Suprapubic skin (tissue), 4 donors: ENCODE data around the gene TANC1. TPM values are rescaled to one million over a fixed set of nuclear protein-coding genes. Genes with fewer than 3 reads are reported as not detected.

Source experiments
- DNase-seq, 2 donors: peaks; one replicate each; pipeline ENCODE4 v3.0.0-alpha.2; 2019; ENCODE audit warnings: low spot score in 2 of 2
- H3K27ac ChIP-seq: fragments of 200-600 bp; sonication (generic); one replicate; pipeline ENCODE4 v1.5.1; 2019
- H3K27me3 ChIP-seq: fragments of 200-600 bp; sonication (generic); one replicate; pipeline ENCODE4 v1.5.1; 2019
- H3K36me3 ChIP-seq: fragments of 200-600 bp; sonication (generic); one replicate; pipeline ENCODE4 v1.5.1; 2019
- H3K4me1 ChIP-seq: fragments of 200-600 bp; sonication (generic); one replicate; pipeline ENCODE4 v1.5.1; 2019
- H3K4me3 ChIP-seq: fragments of 200-600 bp; sonication (generic); one replicate; pipeline ENCODE4 v1.5.1; 2019; ENCODE audit warnings: mild to moderate bottlenecking
- H3K9me3 ChIP-seq: fragments of 200-600 bp; sonication (generic); one replicate; pipeline ENCODE4 v1.5.1; 2019
- EP300 ChIP-seq: sonication (generic); formaldehyde crosslinking; IDR thresholded peaks from one replicate; pipeline ENCODE4 v1.6.1; 2017; ENCODE audit warnings: antibody characterized with exemption
- POLR2A ChIP-seq, 2 donors: fragments of 450-650 bp; IDR thresholded peaks; one replicate each; pipeline ENCODE4 v1.6.1; 2017; ENCODE audit warnings: antibody characterized with exemption in 2 of 2, mild to moderate bottlenecking in 2 of 2, moderate library complexity in 2 of 2
- POLR2AphosphoS5 ChIP-seq, 3 donors: sonication (generic); formaldehyde crosslinking; IDR thresholded peaks; one replicate each; pipeline ENCODE4 v1.6.1; 2017; ENCODE audit warnings: antibody characterized with exemption in 3 of 3
- WGBS: methylation state at CpG from one replicate; pipeline ENCODE4 v1.1.5; 2018; 5-methylcytosine and 5-hydroxymethylcytosine counted together
- total RNA-seq, 4 donors: library from RNA; depleted of rRNA; stranded (reverse); fragments of >200 nt; gene quantifications; one replicate each; pipeline ENCODE4 v1.1.0, GENCODE V29; 2016
- TF ChIP-seq, protein P1 (sequence below), 2 donors: fragments of 200-600 bp in 1 of 2; fragments of 450-650 bp in 1 of 2; sonication (generic) in 1 of 2; IDR thresholded peaks; one replicate each; pipeline ENCODE4 v1.5.1; 2016 to 2019; ENCODE audit warnings: antibody characterized with exemption in 2 of 2, mild to moderate bottlenecking in 1 of 2, moderate library complexity in 1 of 2

The TANC1 gene
- total RNA-seq, 4 donors from 2014 or later, result 57.6 to 260 (median 88.3) TPM

DNA sequence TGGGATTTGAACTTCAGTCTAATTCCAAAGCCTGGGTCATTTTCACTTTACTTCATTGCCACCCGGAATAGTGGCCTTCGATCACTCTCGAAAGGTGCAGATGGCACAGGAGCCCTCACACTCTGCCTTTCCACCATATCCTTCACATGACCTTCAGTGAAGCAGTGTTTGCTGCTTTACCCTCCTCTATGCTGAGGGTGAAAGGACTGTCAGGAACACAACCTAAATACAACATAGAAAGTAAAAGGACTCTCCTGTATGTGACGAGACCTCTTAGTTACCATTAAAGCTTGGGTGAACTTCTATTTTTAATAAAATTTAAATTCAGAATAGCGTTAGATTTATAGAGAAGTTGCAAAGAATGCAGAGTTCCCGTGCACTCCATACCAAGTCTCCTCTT lies 148.5 kb downstream of the TANC1 start:
- H3K9me3 ChIP-seq, result no peaks in the 10 kb centered on the region
- H3K36me3 ChIP-seq, result no peaks in the 10 kb centered on the region
- H3K4me3 ChIP-seq, result no peak overlapping the region
- WGBS, result over 99% methylated on average over 6 of the region's 6 CpGs
- DNase-seq, result no peak
- H3K27ac ChIP-seq, result no peak overlapping the region
- H3K4me1 ChIP-seq, result peaks cover 29% of the 10 kb centered on the region
- H3K27me3 ChIP-seq, result no peaks in the 10 kb centered on the region
- no peak for TF ChIP-seq POLR2A (IDR thresholded peaks at IDR 0.05)
- TF ChIP-seq, protein P1, sequence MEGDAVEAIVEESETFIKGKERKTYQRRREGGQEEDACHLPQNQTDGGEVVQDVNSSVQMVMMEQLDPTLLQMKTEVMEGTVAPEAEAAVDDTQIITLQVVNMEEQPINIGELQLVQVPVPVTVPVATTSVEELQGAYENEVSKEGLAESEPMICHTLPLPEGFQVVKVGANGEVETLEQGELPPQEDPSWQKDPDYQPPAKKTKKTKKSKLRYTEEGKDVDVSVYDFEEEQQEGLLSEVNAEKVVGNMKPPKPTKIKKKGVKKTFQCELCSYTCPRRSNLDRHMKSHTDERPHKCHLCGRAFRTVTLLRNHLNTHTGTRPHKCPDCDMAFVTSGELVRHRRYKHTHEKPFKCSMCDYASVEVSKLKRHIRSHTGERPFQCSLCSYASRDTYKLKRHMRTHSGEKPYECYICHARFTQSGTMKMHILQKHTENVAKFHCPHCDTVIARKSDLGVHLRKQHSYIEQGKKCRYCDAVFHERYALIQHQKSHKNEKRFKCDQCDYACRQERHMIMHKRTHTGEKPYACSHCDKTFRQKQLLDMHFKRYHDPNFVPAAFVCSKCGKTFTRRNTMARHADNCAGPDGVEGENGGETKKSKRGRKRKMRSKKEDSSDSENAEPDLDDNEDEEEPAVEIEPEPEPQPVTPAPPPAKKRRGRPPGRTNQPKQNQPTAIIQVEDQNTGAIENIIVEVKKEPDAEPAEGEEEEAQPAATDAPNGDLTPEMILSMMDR (IDR thresholded peaks at IDR 0.05), result no peak
- TF ChIP-seq POLR2AphosphoS5 (IDR thresholded peaks at IDR 0.05), result no peak
- TF ChIP-seq EP300, result no peak

DNA sequence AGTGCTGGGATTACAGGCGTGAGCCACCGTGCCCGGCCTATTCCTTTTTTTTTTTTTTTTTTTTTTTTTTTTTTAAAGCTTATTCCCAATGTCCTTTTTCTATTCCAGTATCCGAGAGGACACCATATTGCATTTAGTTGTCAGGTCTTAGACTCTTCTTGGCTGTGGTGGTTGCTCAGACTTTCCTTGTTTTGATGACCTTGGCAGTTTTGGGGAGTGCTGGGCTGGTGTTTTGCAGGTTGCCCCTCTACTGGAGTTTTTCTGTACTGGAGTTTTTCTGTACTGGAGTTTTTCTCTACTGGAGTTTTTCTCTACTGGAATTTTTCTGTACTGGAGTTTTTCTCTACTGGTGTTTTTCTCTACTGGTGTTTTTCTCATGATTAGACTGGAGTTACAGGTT lies 149.2 kb downstream of the TANC1 start:
- no peak overlapping the region for H3K4me3 ChIP-seq
- TF ChIP-seq, protein P1 (IDR thresholded peaks at IDR 0.05), result no peak
- no peak for TF ChIP-seq POLR2A (IDR thresholded peaks at IDR 0.05)
- no peak for TF ChIP-seq POLR2AphosphoS5 (IDR thresholded peaks at IDR 0.05)
- no peak for TF ChIP-seq EP300
- 91% methylated on average over 4 of the region's 4 CpGs for WGBS
- H3K4me1 ChIP-seq, result peaks cover 26% of the 10 kb centered on the region
- no peaks in the 10 kb centered on the region for H3K9me3 ChIP-seq
- no peak overlapping the region for H3K27ac ChIP-seq
- H3K36me3 ChIP-seq, result no peaks in the 10 kb centered on the region
- no peaks in the 10 kb centered on the region for H3K27me3 ChIP-seq
- DNase-seq, result no peak

- Histone ChIP-seq H3K27me3 (no peaks in the 10 kb centered on the region), H3K27ac (no peak overlapping the region), H3K4me1 (peaks cover 27% of the 10 kb centered on the region), H3K4me3 (no peak overlapping the region), H3K36me3 (no peaks in the 10 kb centered on the region), H3K9me3 (no peaks in the 10 kb centered on the region)
- WGBS, result 36% methylated on average over 11 of the region's 11 CpGs
- TF ChIP-seq, protein P1 (IDR thresholded peaks at IDR 0.05), result peak; percentile 84 to 85
- TF ChIP-seq EP300, result no peak
- DNase-seq, result peak; percentile 88 to 90
These were observed 149.8 kb downstream of the TANC1 start for GRCh38 chr2:159118115-159118858.

GRCh38 chr2:159118859-159119500 lies 150.5 kb downstream of the TANC1 start:
- Histone ChIP-seq H3K27me3 (no peaks in the 10 kb centered on the region), H3K9me3 (no peaks in the 10 kb centered on the region), H3K27ac (no peak overlapping the region), H3K36me3 (no peaks in the 10 kb centered on the region), H3K4me1 (peaks cover 34% of the 10 kb centered on the region), H3K4me3 (no peak overlapping the region)
- 82% methylated on average over 2 of the region's 2 CpGs for WGBS
- no peak for DNase-seq
- no peak for TF ChIP-seq EP300

- H3K36me3 ChIP-seq, result no peaks in the 10 kb centered on the region
- H3K4me1 ChIP-seq, result peaks cover 42% of the 10 kb centered on the region
- 79% methylated on average over 7 of the region's 8 CpGs for WGBS
- no peak overlapping the region for H3K27ac ChIP-seq
- DNase-seq, result no peak
- no peaks in the 10 kb centered on the region for H3K9me3 ChIP-seq
- H3K4me3 ChIP-seq, result no peak overlapping the region
- no peaks in the 10 kb centered on the region for H3K27me3 ChIP-seq
- TF ChIP-seq EP300, result no peak
- TF ChIP-seq POLR2A (IDR thresholded peaks at IDR 0.05), result no peak
- TF ChIP-seq, protein P1 (IDR thresholded peaks at IDR 0.05), result no peak
- TF ChIP-seq POLR2AphosphoS5 (IDR thresholded peaks at IDR 0.05), result no peak
These were observed 151.3 kb downstream of the TANC1 start for GRCh38 chr2:159119652-159120257.
